PC-3 (cell line): Measurements from ENCODE around the gene COX17. TPM values are rescaled to one million over a fixed set of nuclear protein-coding genes. Genes with fewer than 3 reads are reported as not detected.

Experiments used
- ATAC-seq: fragments of 200-7000 bp; cut with Tn5 transposase; 2 replicates; pipeline ENCODE4 v1.9.1; 2020; ENCODE audit warnings: mild to moderate bottlenecking, moderate library complexity
- BruUV-seq: library from RNA; stranded (reverse); fragments of 400-500 nt; replicated peaks from 2 replicates; lab custom pipeline; 2021; lab: Mats Ljungman, UMichigan
- CTCF ChIA-PET: fragments of 300-600 bp; sonication (Branson Sonifier 250); formaldehyde crosslinking; loops from one replicate; lab custom pipeline; 2022; ENCODE audit warnings: antibody characterized with exemption; lab: Charles Lee
- POLR2A ChIA-PET: fragments of 300-600 bp; sonication (Branson Sonifier 250); formaldehyde crosslinking; loops from one replicate; lab custom pipeline; 2022; ENCODE audit warnings: antibody characterized with exemption; ENCODE audit not compliant: unreplicated experiment; lab: Charles Lee
- DNase-seq: peaks from one replicate; pipeline ENCODE4 v3.0.0-alpha.2; 2015
- H2AFZ ChIP-seq: fragments of 300-600 bp; sonication (generic); 2 replicates; pipeline ENCODE4 v1.6.0; 2016; ENCODE audit warnings: antibody characterized with exemption, low read length
- H3F3A ChIP-seq: fragments of 300-600 bp; sonication (generic); one replicate; pipeline ENCODE4 v1.6.0; 2017; ENCODE audit warnings: antibody characterized with exemption, low read length, control low read depth, mild to moderate bottlenecking; ENCODE audit not compliant: unreplicated experiment
- H3K27ac ChIP-seq: fragments of 300-600 bp; sonication (generic); 2 replicates; pipeline ENCODE4 v1.5.1; 2016; ENCODE audit warnings: mild to moderate bottlenecking, low read length
- H3K27me3 ChIP-seq: fragments of 300-600 bp; sonication (generic); 2 replicates; pipeline ENCODE4 v1.6.1; 2016; ENCODE audit warnings: low read length, mixed read lengths
- H3K36me3 ChIP-seq: fragments of 300-600 bp; sonication (generic); 2 replicates; pipeline ENCODE4 v1.6.1; 2016; ENCODE audit warnings: low read depth, mixed run types, low read length, mixed read lengths
- H3K4me1 ChIP-seq: fragments of 300-600 bp; sonication (generic); 2 replicates; pipeline ENCODE4 v1.5.1; 2016; ENCODE audit warnings: low read length; ENCODE audit not compliant: insufficient read depth
- H3K4me2 ChIP-seq: fragments of 300-600 bp; sonication (generic); 2 replicates; pipeline ENCODE4 v1.6.0; 2016; ENCODE audit warnings: low read length
- H3K4me3 ChIP-seq: fragments of 300-600 bp; sonication (generic); 2 replicates; pipeline ENCODE4 v1.5.1; 2016; ENCODE audit warnings: mild to moderate bottlenecking, low read length, mixed read lengths
- H3K79me2 ChIP-seq: fragments of 300-600 bp; sonication (generic); 2 replicates; pipeline ENCODE4 v1.6.1; 2017; ENCODE audit warnings: low read length, mixed read lengths
- H3K9ac ChIP-seq: fragments of 300-600 bp; sonication (generic); 2 replicates; pipeline ENCODE4 v1.6.0; 2016; ENCODE audit warnings: mild to moderate bottlenecking, low read length
- H3K9me2 ChIP-seq: fragments of 300-600 bp; sonication (generic); replicated peaks from 2 replicates; pipeline ENCODE4 v1.6.1; 2016; ENCODE audit warnings: mixed run types, low read length, mixed read lengths
- H3K9me3 ChIP-seq: fragments of 300-600 bp; sonication (generic); 2 replicates; pipeline ENCODE4 v1.6.1; 2016; ENCODE audit warnings: low read length, mixed read lengths
- H4K20me1 ChIP-seq: fragments of 300-600 bp; sonication (generic); 2 replicates; pipeline ENCODE4 v1.6.1; 2016; ENCODE audit warnings: low read length, mixed read lengths
- EZH2 ChIP-seq: fragments of 300-600 bp; sonication (generic); IDR thresholded peaks from one replicate; pipeline ENCODE4 v1.6.1; 2017; ENCODE audit warnings: antibody characterized with exemption, mild to moderate bottlenecking, low read length; ENCODE audit not compliant: unreplicated experiment
- EZH2phosphoT487 ChIP-seq: fragments of 300-600 bp; sonication (generic); IDR thresholded peaks from 2 replicates; pipeline ENCODE4 v1.6.1; 2018; ENCODE audit warnings: mild to moderate bottlenecking, antibody characterized with exemption, low read length, borderline replicate concordance
- intact Hi-C: fragments of 100-400 bp; cut with micrococcal nuclease; formaldehyde crosslinking; loops from 2 replicates; pipeline ENCODE4 v1.9.0; 2023
- total RNA-seq: library from RNA; depleted of rRNA; stranded (reverse); fragments of >200 nt; gene quantifications from 2 replicates; pipeline ENCODE4 v1.2.3, GENCODE V29; 2014
- TF ChIP-seq, protein P1 (sequence below): fragments of 300-600 bp; sonication (generic); conservative IDR thresholded peaks from 2 replicates; pipeline ENCODE4 v1.5.1; 2017; ENCODE audit warnings: antibody characterized with exemption, low read depth, mild to moderate bottlenecking, low read length

Gene COX17
- total RNA-seq, 1 experiment from 2014 or later, result 159 TPM

DNA sequence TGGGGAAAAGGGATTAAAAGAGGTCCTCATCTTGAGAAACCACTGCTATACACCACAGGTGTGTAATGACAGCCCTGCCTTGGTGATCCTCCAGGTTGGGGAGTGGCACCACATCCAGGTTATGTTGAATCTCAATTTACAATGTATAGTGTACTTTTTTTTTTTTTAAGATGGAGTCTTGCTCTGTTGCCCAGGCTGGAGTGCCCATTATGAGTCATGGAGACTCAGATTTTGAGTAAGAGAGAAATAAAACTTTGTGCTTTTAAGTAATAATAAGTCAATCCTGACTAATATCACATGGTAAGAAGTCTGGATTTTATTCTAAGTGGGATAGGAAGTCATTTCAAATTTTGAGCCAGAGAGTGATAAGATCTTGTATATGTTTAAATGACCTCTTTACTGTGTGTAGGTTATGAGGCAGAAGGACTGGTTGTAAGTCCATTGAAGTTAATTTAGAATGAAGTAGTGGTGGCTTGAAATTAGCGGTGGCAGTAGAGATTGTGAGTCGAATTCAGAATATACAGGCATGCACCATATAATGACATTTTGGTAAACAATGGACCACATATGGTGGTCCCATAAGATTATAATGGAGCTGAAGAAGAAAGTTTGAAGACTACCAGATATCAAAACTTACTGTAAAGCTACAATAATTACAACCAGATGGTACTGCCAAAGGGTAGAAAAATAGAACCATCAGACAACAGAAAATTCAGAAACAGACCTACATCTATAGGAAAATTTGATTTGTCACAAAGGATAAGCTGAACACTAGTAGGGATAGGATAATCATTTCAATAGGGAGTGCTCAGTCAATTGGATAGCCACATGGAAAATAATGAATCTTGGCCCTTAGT lies 37.5 kb downstream of the COX17 start:
- no peaks in the 10 kb centered on the region for H4K20me1 ChIP-seq
- no peak overlapping the region for H3K27ac ChIP-seq
- BruUV-seq, result no TSS peak
- H3K9me2 ChIP-seq, result no peaks in the 10 kb centered on the region
- peaks cover 4% of the 10 kb centered on the region for H3F3A ChIP-seq
- POLR2A ChIA-PET, result interaction anchor here (0.7 kb wide), 1 partner anchor 9 kb away, joined by 8 read pairs; no protein-coding TSS in a partner anchor
- ATAC-seq (no peak), DNase-seq (no peak)
- no peak overlapping the region for H3K9ac ChIP-seq
- H3K4me3 ChIP-seq, result no peak overlapping the region
- no peaks in the 10 kb centered on the region for H3K79me2 ChIP-seq
- no peak for TF ChIP-seq EZH2
- TF ChIP-seq EZH2phosphoT487, result no peak
- TF ChIP-seq, protein P1, sequence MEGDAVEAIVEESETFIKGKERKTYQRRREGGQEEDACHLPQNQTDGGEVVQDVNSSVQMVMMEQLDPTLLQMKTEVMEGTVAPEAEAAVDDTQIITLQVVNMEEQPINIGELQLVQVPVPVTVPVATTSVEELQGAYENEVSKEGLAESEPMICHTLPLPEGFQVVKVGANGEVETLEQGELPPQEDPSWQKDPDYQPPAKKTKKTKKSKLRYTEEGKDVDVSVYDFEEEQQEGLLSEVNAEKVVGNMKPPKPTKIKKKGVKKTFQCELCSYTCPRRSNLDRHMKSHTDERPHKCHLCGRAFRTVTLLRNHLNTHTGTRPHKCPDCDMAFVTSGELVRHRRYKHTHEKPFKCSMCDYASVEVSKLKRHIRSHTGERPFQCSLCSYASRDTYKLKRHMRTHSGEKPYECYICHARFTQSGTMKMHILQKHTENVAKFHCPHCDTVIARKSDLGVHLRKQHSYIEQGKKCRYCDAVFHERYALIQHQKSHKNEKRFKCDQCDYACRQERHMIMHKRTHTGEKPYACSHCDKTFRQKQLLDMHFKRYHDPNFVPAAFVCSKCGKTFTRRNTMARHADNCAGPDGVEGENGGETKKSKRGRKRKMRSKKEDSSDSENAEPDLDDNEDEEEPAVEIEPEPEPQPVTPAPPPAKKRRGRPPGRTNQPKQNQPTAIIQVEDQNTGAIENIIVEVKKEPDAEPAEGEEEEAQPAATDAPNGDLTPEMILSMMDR, result no peak
- CTCF ChIA-PET, result no interaction called here
- H3K4me1 ChIP-seq, result peaks cover 61% of the 10 kb centered on the region
- no peaks in the 10 kb centered on the region for H3K36me3 ChIP-seq
- no peaks in the 10 kb centered on the region for H3K9me3 ChIP-seq
- H3K27me3 ChIP-seq, result no peaks in the 10 kb centered on the region
- H3K4me2 ChIP-seq, result no peak overlapping the region
- intact Hi-C loops, result no loop called here
- no peak overlapping the region for H2AFZ ChIP-seq

DNA sequence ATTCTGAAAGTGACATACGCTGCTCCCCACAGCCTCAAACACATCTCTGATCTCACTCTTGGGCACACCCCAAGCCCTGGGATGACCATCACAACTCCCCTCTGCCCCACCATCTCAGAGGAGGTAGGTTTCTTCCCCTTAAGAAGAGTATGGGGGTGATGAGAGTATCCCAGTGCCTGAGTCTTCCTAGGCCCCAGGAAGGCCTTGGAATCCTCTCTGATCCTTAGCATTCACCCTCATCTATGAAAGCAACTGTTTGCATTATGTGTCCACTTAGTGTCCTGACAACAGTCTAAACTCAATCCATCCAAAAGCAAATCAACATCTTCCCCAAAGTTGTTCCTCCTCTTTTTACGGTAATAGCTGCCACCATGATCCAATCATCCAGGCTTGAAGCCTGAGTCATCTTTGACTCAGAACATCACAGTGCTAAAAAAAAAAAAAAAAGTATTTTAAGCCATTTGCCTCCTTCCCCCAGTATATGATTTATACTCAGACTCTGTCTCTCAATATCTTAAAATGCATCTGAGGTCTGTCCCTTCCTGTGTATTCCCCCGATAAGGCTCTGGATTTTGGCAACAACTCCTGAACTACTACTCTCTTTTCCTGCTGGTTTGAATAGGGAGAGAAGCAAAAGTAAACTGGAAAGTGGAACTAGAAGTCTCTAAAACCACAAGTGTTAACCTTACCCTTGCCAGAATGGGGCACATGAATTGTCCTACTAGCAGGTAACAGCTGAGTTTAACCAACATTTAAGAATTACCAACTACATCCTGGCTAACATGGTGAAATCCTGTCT lies 39.3 kb downstream of the COX17 start:
- ChIA-PET POLR2A (interaction anchor here (0.7 to 0.9 kb wide), 2 partner anchors 11 to 39 kb away, joined by 3 to 5 read pairs; no protein-coding TSS in a partner anchor), CTCF (no interaction called here)
- BruUV-seq, result no TSS peak
- H3K9ac ChIP-seq, result peak overlapping the region; percentile 9; the same call in 1 of the 2 replicates
- H3K4me2 ChIP-seq, result peak overlapping the region; percentile 55
- peak overlapping the region; percentile 6; the same call in 1 of the 2 replicates for H3K4me3 ChIP-seq
- H4K20me1 ChIP-seq, result no peaks in the 10 kb centered on the region
- TF ChIP-seq EZH2phosphoT487 (no peak), EZH2 (no peak)
- TF ChIP-seq, protein P1, result no peak
- H3K36me3 ChIP-seq, result no peaks in the 10 kb centered on the region
- H2AFZ ChIP-seq, result peak overlapping the region; percentile 25
- H3K4me1 ChIP-seq, result peaks cover 44% of the 10 kb centered on the region
- H3K9me3 ChIP-seq, result no peaks in the 10 kb centered on the region
- intact Hi-C loops, result no loop called here
- peak overlapping the region; percentile 70 for H3K27ac ChIP-seq
- no peaks in the 10 kb centered on the region for H3K79me2 ChIP-seq
- H3K9me2 ChIP-seq, result no peaks in the 10 kb centered on the region
- no peaks in the 10 kb centered on the region for H3F3A ChIP-seq
- DNase-seq (peak; percentile 90), ATAC-seq (peak; percentile 85)
- no peaks in the 10 kb centered on the region for H3K27me3 ChIP-seq
